ENCODE measurements around the gene CTDNEP1.

DNA sequence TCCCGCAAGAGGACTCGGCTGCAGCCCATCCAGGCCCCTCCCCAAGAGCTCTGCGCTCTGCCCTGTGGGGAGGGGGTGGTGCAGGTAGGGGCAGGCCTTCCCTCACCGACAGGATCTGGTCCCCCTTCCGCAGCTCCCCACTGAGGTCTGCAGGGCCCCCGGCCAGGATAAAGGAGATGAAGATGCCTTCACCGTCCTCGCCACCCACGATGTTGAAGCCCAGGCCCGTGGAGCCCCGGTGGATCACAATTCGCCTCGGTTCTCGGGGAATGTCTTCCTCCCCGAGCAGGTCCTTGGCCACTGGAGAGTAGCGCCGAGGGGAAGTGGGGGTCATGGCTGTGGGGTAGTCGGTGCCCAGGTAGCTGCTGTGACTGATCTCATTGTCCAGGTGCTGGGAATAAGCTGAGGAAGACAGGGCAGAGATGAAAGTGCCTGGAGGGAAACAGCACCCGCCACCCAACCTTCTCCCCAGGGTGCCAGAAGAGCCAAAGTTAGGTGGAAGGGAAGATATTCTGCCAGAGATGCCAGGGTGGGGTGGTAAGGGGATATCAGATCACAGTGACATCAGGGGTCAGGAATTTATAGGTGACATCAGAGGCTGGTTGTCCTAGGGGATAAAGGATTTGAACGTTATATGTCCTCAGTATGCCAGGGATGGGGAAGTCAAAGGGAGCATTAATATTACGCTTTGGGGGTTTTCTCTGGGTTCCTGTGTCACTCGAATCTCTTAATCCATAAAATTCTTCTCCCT is 54.7 kb downstream of the CTDNEP1 start:
- TF ChIP-seq POLR2A (IDR thresholded peaks at IDR 0.05) (no peak), POLR2AphosphoS5 (IDR thresholded peaks at IDR 0.05) (no peak)
- TF ChIP-seq, protein P1, sequence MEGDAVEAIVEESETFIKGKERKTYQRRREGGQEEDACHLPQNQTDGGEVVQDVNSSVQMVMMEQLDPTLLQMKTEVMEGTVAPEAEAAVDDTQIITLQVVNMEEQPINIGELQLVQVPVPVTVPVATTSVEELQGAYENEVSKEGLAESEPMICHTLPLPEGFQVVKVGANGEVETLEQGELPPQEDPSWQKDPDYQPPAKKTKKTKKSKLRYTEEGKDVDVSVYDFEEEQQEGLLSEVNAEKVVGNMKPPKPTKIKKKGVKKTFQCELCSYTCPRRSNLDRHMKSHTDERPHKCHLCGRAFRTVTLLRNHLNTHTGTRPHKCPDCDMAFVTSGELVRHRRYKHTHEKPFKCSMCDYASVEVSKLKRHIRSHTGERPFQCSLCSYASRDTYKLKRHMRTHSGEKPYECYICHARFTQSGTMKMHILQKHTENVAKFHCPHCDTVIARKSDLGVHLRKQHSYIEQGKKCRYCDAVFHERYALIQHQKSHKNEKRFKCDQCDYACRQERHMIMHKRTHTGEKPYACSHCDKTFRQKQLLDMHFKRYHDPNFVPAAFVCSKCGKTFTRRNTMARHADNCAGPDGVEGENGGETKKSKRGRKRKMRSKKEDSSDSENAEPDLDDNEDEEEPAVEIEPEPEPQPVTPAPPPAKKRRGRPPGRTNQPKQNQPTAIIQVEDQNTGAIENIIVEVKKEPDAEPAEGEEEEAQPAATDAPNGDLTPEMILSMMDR (IDR thresholded peaks at IDR 0.05 in 8 of 11, conservative IDR thresholded peaks at IDR 0.05 in 3 of 11) = no peak

All from spleen (tissue), 7 donors.